Prostate gland (tissue), 2 donors: Measurements from ENCODE around the gene SRRM4. TPM values are rescaled to one million over a fixed set of nuclear protein-coding genes. Genes with fewer than 3 reads are reported as not detected.
"Not testable (repeated sequence)": the region's sequence is repeated elsewhere in the genome, so short reads cannot be mapped to it uniquely, and the experiment has no call there.

Experiments
- DNase-seq: peaks from one replicate; pipeline ENCODE4 v3.0.0-alpha.2; 2019; ENCODE audit warnings: low spot score
- H3K27ac ChIP-seq, 2 donors: fragments of 200-600 bp; sonication (generic); 2 replicates each; pipeline ENCODE4 v1.5.1; 2017 to 2019
- H3K27me3 ChIP-seq: fragments of 200-600 bp; sonication (generic); replicated peaks from 2 replicates; pipeline ENCODE4 v1.5.1; 2019; ENCODE audit not compliant: insufficient read depth
- H3K36me3 ChIP-seq, 2 donors: fragments of 200-600 bp; sonication (generic); 1 replicate in 1 of 2; 2 replicates in 1 of 2; pipeline versions ENCODE4 v1.5.1 to v1.8.1; 2017 to 2019
- H3K4me1 ChIP-seq: fragments of 200-600 bp; sonication (generic); replicated peaks from 2 replicates; pipeline ENCODE4 v1.5.1; 2019
- H3K4me3 ChIP-seq, 2 donors: fragments of 200-600 bp; sonication (generic); 2 replicates each; pipeline ENCODE4 v1.5.1; 2017 to 2019
- H3K9me3 ChIP-seq: fragments of 200-600 bp; sonication (generic); 2 replicates; pipeline ENCODE4 v1.5.1; 2017
- POLR2A ChIP-seq: fragments of 450-650 bp; IDR thresholded peaks from one replicate; pipeline ENCODE4 v1.6.1; 2016; ENCODE audit warnings: antibody characterized with exemption, mild to moderate bottlenecking
- POLR2AphosphoS5 ChIP-seq: sonication (generic); formaldehyde crosslinking; IDR thresholded peaks from one replicate; pipeline ENCODE4 v1.6.1; 2017; ENCODE audit warnings: antibody characterized with exemption
- WGBS: methylation state at CpG from one replicate; pipeline ENCODE4 v1.1.5; 2018; 5-methylcytosine and 5-hydroxymethylcytosine counted together
- intact Hi-C: fragments of 100-400 bp; cut with DNase I; formaldehyde crosslinking; loops from one replicate; pipeline ENCODE4 v1.14.2; 2022
- total RNA-seq, 2 donors: library from RNA; depleted of rRNA; stranded (reverse); fragments of >200 nt; gene quantifications; one replicate each; pipeline ENCODE4 v1.1.0, GENCODE V29; 2016
- TF ChIP-seq, protein P1 (sequence below), 4 experiments: fragments of 200-600 bp in 2 of 4; fragments of 450-650 bp in 2 of 4; sonication (generic) in 2 of 4; IDR thresholded peaks; 1 replicate in 3 of 4; 2 replicates in 1 of 4; pipeline ENCODE4 v1.5.1; 2016 to 2019; ENCODE audit warnings: antibody characterized with exemption in 4 of 4, mild to moderate bottlenecking in 2 of 4, moderate library complexity in 2 of 4

Gene SRRM4
- total RNA-seq, 2 donors from 2014 or later: 0.05 to 0.11 TPM

GRCh38 chr12:119006746-119007145 is 25.4 kb downstream of the SRRM4 start:
- Histone ChIP-seq H3K4me3 (no peak overlapping the region), H3K4me1 (no peaks in the 10 kb centered on the region), H3K27ac (no peak overlapping the region), H3K36me3 (no peaks in the 10 kb centered on the region), H3K9me3 (no peaks in the 10 kb centered on the region), H3K27me3 (peaks cover 4% of the 10 kb centered on the region)
- no peak for TF ChIP-seq POLR2AphosphoS5
- TF ChIP-seq POLR2A: no peak
- TF ChIP-seq, protein P1, sequence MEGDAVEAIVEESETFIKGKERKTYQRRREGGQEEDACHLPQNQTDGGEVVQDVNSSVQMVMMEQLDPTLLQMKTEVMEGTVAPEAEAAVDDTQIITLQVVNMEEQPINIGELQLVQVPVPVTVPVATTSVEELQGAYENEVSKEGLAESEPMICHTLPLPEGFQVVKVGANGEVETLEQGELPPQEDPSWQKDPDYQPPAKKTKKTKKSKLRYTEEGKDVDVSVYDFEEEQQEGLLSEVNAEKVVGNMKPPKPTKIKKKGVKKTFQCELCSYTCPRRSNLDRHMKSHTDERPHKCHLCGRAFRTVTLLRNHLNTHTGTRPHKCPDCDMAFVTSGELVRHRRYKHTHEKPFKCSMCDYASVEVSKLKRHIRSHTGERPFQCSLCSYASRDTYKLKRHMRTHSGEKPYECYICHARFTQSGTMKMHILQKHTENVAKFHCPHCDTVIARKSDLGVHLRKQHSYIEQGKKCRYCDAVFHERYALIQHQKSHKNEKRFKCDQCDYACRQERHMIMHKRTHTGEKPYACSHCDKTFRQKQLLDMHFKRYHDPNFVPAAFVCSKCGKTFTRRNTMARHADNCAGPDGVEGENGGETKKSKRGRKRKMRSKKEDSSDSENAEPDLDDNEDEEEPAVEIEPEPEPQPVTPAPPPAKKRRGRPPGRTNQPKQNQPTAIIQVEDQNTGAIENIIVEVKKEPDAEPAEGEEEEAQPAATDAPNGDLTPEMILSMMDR (IDR thresholded peaks at IDR 0.05): no peak
- 30% methylated on average over 5 of the region's 5 CpGs for WGBS
- no peak for DNase-seq
- intact Hi-C loops: no loop called here

GRCh38 chr12:119008273-119008672 is 26.9 kb downstream of the SRRM4 start:
- H3K9me3 ChIP-seq, H3K4me3 ChIP-seq, H3K4me1 ChIP-seq, intact Hi-C loops, H3K27me3 ChIP-seq, H3K36me3 ChIP-seq, DNase-seq, H3K27ac ChIP-seq: not testable (repeated sequence)
- WGBS: 82% methylated on average over 1 of the region's 1 CpG

- TF ChIP-seq, protein P1 (IDR thresholded peaks at IDR 0.05): no peak
- TF ChIP-seq POLR2A: no peak
- no peak for DNase-seq
- no peaks in the 10 kb centered on the region for H3K4me1 ChIP-seq
- H3K27me3 ChIP-seq: peaks cover 4% of the 10 kb centered on the region
- no peaks in the 10 kb centered on the region for H3K9me3 ChIP-seq
- intact Hi-C loops: no loop called here
- no peak overlapping the region for H3K27ac ChIP-seq
- no peak overlapping the region for H3K4me3 ChIP-seq
- 2% methylated on average over 20 of the region's 20 CpGs for WGBS
- no peaks in the 10 kb centered on the region for H3K36me3 ChIP-seq
Observed at GRCh38 chr12:119008691-119009221, 27.4 kb downstream of the SRRM4 start.

GRCh38 chr12:119011231-119011630 is 29.9 kb downstream of the SRRM4 start:
- WGBS: 20% methylated on average over 2 of the region's 2 CpGs
- no peak for DNase-seq
- no peak overlapping the region for H3K27ac ChIP-seq
- H3K9me3 ChIP-seq: no peaks in the 10 kb centered on the region
- intact Hi-C loops: no loop called here
- no peak for TF ChIP-seq POLR2A
- no peak for TF ChIP-seq POLR2AphosphoS5
- TF ChIP-seq, protein P1 (IDR thresholded peaks at IDR 0.05): no peak
- H3K27me3 ChIP-seq: peaks cover 4% of the 10 kb centered on the region
- H3K36me3 ChIP-seq: no peaks in the 10 kb centered on the region
- no peak overlapping the region for H3K4me3 ChIP-seq
- no peaks in the 10 kb centered on the region for H3K4me1 ChIP-seq

DNA sequence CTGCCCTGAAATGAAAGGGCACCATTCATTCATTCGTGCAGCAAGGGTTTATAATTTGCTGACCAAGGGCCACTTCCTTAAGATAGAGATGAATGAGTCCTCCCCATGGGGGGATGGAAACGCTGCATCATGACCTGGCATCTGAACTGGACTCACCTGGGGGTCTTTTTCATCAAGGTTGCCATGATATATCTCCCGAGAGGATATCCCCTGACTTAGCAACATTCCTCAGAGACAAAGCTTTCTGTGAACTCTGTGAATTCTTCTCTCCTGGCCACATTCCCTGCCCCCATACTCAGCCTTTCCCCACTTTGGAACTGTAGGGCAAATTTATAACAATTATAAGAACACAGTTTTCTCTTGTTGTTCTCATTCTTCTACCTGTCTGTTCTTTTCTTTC is 30.8 kb downstream of the SRRM4 start:
- TF ChIP-seq POLR2AphosphoS5: no peak
- TF ChIP-seq, protein P1 (IDR thresholded peaks at IDR 0.05): no peak
- TF ChIP-seq POLR2A: no peak
- WGBS: 50% methylated on average over 3 of the region's 3 CpGs

More for the DNA sequence above, 30.8 kb downstream of the SRRM4 start:
- Histone ChIP-seq H3K4me3 (no peak overlapping the region), H3K27ac (no peak overlapping the region), H3K27me3 (no peaks in the 10 kb centered on the region), H3K36me3 (no peaks in the 10 kb centered on the region), H3K9me3 (no peaks in the 10 kb centered on the region), H3K4me1 (no peaks in the 10 kb centered on the region)
- DNase-seq: no peak
- intact Hi-C loops: no loop called here
